Globus pallidus (tissue), 1 donor: Measurements from ENCODE around the gene SETD5.

Experiments used
- DNase-seq: peaks from one replicate; pipeline ENCODE4 v3.0.0-alpha.2; 2015; ENCODE audit warnings: low spot score

The SETD5 gene

GRCh38 chr3:9514956-9515355, 117.5 kb downstream of the SETD5 start:
- no peak for DNase-seq

GRCh38 chr3:9525078-9525477, 127.7 kb downstream of the SETD5 start:
- no peak for DNase-seq
